HL-60 (cell line): ENCODE data around the gene ADGRB3.

Source experiments
- DNase-seq, 2 experiments: peaks; one replicate each; pipeline ENCODE4 v3.0.0-alpha.2; 2010 to 2020; ENCODE audit warnings: low read depth in 1 of 2, low spot score in 1 of 2
- H3K27ac ChIP-seq: fragments of 250-450 bp; sonication (Bioruptor Pico); replicated peaks from 2 replicates; pipeline ENCODE4 v1.5.1; 2020; ENCODE audit warnings: mild to moderate bottlenecking, moderate library complexity
- H3K27me3 ChIP-seq: fragments of 250-450 bp; sonication (Bioruptor Pico); 2 replicates; pipeline ENCODE4 v1.5.1; 2021; ENCODE audit warnings: mild to moderate bottlenecking, moderate library complexity; ENCODE audit not compliant: insufficient read depth, poor library complexity, severe bottlenecking
- H3K4me3 ChIP-seq: replicated peaks from 2 replicates; pipeline ENCODE4 v1.5.1; 2011; ENCODE audit warnings: mild to moderate bottlenecking, control low read depth, low read length; ENCODE audit not compliant: insufficient read depth
- GABPA ChIP-seq: IDR thresholded peaks from 2 replicates; pipeline ENCODE4 v1.6.1; 2012; ENCODE audit warnings: low read depth
- POLR2AphosphoS5 ChIP-seq: IDR thresholded peaks from 2 replicates; pipeline ENCODE4 v1.6.1; 2012; ENCODE audit warnings: low read depth
- SPI1 ChIP-seq: IDR thresholded peaks from 2 replicates; pipeline ENCODE4 v1.6.1; 2012; ENCODE audit warnings: low read depth, mild to moderate bottlenecking, borderline replicate concordance
- TF ChIP-seq, protein P1 (sequence below): IDR thresholded peaks from one replicate; pipeline ENCODE4 v1.5.1; 2011; ENCODE audit warnings: low read length, control low read depth, inconsistent platforms; ENCODE audit not compliant: insufficient read depth
- TF ChIP-seq, protein P2 (sequence below): IDR thresholded peaks from 2 replicates; pipeline ENCODE4 v1.6.1; 2012; ENCODE audit warnings: low read depth; ENCODE audit not compliant: insufficient replicate concordance

The ADGRB3 gene

DNA sequence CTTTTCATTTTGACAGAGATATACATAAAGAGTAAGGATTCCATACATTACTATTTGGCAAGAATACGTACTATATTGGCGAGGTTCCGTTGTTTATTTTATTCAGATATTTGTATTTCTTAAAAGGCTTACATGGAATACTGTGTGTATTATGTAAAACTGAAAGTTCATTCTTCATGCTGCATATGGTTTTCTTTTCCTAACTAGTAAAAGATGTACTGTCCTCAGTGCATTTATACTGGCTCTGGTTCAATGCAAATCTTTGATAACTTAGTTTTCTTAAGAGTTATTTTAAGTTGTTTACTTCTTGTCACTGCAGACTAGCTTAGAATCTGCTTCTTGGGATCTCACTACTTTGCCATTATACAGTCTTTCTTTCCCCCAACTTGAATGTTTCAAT is 42.0 kb downstream of the ADGRB3 start:
- Histone ChIP-seq H3K27me3 (no peaks in the 10 kb centered on the region), H3K27ac (no peak overlapping the region), H3K4me3 (no peak overlapping the region)
- DNase-seq: no peak
- TF ChIP-seq POLR2AphosphoS5: no peak
- TF ChIP-seq, protein P1, sequence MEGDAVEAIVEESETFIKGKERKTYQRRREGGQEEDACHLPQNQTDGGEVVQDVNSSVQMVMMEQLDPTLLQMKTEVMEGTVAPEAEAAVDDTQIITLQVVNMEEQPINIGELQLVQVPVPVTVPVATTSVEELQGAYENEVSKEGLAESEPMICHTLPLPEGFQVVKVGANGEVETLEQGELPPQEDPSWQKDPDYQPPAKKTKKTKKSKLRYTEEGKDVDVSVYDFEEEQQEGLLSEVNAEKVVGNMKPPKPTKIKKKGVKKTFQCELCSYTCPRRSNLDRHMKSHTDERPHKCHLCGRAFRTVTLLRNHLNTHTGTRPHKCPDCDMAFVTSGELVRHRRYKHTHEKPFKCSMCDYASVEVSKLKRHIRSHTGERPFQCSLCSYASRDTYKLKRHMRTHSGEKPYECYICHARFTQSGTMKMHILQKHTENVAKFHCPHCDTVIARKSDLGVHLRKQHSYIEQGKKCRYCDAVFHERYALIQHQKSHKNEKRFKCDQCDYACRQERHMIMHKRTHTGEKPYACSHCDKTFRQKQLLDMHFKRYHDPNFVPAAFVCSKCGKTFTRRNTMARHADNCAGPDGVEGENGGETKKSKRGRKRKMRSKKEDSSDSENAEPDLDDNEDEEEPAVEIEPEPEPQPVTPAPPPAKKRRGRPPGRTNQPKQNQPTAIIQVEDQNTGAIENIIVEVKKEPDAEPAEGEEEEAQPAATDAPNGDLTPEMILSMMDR: no peak
- TF ChIP-seq, protein P2, sequence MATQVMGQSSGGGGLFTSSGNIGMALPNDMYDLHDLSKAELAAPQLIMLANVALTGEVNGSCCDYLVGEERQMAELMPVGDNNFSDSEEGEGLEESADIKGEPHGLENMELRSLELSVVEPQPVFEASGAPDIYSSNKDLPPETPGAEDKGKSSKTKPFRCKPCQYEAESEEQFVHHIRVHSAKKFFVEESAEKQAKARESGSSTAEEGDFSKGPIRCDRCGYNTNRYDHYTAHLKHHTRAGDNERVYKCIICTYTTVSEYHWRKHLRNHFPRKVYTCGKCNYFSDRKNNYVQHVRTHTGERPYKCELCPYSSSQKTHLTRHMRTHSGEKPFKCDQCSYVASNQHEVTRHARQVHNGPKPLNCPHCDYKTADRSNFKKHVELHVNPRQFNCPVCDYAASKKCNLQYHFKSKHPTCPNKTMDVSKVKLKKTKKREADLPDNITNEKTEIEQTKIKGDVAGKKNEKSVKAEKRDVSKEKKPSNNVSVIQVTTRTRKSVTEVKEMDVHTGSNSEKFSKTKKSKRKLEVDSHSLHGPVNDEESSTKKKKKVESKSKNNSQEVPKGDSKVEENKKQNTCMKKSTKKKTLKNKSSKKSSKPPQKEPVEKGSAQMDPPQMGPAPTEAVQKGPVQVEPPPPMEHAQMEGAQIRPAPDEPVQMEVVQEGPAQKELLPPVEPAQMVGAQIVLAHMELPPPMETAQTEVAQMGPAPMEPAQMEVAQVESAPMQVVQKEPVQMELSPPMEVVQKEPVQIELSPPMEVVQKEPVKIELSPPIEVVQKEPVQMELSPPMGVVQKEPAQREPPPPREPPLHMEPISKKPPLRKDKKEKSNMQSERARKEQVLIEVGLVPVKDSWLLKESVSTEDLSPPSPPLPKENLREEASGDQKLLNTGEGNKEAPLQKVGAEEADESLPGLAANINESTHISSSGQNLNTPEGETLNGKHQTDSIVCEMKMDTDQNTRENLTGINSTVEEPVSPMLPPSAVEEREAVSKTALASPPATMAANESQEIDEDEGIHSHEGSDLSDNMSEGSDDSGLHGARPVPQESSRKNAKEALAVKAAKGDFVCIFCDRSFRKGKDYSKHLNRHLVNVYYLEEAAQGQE: no peak
- no peak for TF ChIP-seq SPI1
- TF ChIP-seq GABPA: no peak

DNA sequence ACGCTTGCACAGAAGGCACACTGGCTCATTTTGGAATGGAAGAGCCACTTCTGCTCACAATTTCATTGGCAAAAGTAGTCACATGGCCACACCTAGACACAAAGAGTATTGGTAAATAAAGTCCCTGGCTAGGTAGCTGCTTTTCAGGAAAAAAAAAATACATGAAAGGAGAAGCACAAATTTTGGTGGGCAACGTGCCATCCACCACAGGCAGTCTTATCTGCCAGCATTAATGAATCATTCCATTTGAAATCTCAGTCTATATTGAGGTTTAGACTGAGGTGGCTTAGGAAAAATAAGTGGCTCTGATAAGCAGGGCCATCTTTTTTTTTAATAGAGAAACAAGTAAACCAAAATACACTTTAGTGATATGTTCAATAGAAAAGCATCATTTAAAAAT is 44.3 kb downstream of the ADGRB3 start:
- H3K27ac ChIP-seq: no peak overlapping the region
- no peak for TF ChIP-seq GABPA
- no peak for TF ChIP-seq SPI1
- TF ChIP-seq, protein P1: no peak
- no peak for TF ChIP-seq POLR2AphosphoS5
- TF ChIP-seq, protein P2: no peak
- no peak for DNase-seq
- no peak overlapping the region for H3K4me3 ChIP-seq
- H3K27me3 ChIP-seq: no peaks in the 10 kb centered on the region

DNA sequence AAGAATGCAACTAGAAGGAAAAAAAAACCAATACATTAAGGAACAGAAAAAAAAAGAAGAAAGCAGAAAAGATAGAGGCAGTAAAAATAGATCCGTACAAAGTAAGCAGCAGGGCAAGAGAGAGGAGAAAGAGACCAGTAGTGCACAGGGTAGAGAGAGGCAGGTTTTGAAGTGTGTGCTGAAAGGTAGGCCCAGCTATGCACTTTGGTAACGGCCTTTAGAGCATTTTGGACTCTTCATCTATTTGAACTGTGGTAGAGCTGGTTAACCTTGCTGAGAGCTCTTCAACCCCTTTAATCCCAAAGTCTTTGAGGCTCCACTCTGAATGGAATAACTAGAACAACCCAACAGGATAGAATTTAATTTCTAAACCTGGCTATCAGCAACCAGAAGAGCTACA is 45.2 kb downstream of the ADGRB3 start:
- H3K4me3 ChIP-seq: no peak overlapping the region
- TF ChIP-seq, protein P2: no peak
- TF ChIP-seq GABPA (no peak), SPI1 (no peak), POLR2AphosphoS5 (no peak)
- TF ChIP-seq, protein P1: no peak
- no peak for DNase-seq
- no peak overlapping the region for H3K27ac ChIP-seq
- no peaks in the 10 kb centered on the region for H3K27me3 ChIP-seq
